GM03348 (cell line): ENCODE measurements around the gene DROSHA.

Experiments used
- DNase-seq: peaks from one replicate; pipeline ENCODE4 v3.0.0; 2012; ENCODE audit warnings: low spot score

DROSHA gene

GRCh38 chr5:31464081-31464480 is 67.8 kb downstream of the DROSHA start:
- DNase-seq, result no peak

GRCh38 chr5:31463351-31463750 is 68.5 kb downstream of the DROSHA start:
- DNase-seq, result no peak

DNA sequence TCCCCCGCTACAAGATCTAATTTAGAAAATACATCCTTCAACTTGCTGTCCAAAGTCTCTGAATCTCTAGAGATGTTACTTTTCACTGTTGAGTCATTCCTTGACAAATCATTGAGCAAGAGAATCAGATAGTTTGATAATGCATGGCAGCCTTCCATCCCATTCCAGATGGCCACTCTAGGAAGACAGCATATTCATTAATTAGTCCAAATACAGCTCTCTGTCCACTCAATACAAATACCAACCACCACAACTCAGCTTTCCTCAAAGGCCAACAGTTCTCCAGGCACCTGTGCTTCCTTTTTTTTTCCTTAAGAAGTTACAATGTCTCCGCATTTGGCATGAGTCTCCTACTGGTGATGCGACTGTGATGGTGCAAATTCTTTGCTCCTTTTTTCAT is 72.3 kb downstream of the DROSHA start:
- DNase-seq, result peak; percentile 33

DNA sequence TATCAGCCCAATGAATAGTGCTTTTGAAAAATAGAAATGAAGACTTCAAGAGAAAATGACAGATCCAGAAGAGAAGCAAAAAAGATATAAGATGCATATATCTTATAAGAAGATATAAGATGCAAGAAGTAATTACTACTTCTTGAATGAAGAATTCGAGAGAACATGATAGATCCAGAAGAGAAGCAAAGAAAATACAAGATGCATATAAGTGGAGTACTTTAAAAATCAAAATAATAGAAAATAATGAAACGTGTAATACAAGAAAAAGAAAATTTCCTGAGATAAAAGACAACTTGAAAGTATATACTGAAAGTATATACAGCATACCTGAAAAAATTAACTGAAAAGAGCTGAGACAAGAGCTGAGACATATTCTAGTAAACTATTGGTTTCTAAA is 76.7 kb downstream of the DROSHA start:
- no peak for DNase-seq

- DNase-seq, result no peak
Observed at GRCh38 chr5:31453522-31453921, 78.4 kb downstream of the DROSHA start.

DNA sequence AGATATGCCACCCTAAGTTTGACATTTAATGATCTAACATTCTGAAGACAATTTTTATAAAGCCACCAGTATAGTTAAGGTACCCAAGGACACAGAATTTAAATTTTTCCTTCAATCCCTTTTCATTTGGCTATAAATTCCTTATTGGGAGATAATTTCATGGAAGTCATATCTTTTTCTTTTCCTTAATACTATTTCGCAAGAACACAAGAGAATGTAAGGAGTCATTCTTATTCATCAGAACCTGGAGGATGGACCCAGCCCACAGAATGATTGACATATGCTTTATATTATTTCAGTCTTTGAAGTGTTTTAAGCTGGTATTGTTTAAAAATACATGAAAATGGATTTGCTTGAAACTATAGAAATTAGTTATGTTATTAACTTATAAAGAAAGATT is 79.6 kb downstream of the DROSHA start:
- DNase-seq, result peak; percentile 11

DNA sequence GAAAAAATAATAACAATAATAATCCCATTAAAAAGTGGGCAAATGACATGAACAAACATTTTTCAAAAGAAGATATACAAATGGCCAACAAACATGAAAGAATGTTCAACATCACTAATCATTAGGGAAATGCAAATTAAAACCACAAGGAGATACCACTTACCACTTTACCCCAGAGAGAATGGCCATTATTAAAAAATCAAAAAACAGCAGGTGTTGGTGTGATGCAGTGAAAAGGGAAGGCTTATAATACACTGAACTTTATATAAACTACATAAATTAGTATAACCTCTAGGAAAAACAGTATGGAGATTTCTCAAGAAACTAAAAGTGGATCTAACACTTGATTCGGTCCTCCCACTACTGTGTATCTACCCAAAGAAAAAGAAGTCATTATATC is 81.9 kb downstream of the DROSHA start:
- no peak for DNase-seq

GRCh38 chr5:31449174-31449573 is 82.7 kb downstream of the DROSHA start:
- peak; percentile 76 for DNase-seq

- no peak for DNase-seq
Observed at GRCh38 chr5:31445041-31445600, 86.8 kb downstream of the DROSHA start.

GRCh38 chr5:31443572-31443971 is 88.3 kb downstream of the DROSHA start:
- no peak for DNase-seq

DNA sequence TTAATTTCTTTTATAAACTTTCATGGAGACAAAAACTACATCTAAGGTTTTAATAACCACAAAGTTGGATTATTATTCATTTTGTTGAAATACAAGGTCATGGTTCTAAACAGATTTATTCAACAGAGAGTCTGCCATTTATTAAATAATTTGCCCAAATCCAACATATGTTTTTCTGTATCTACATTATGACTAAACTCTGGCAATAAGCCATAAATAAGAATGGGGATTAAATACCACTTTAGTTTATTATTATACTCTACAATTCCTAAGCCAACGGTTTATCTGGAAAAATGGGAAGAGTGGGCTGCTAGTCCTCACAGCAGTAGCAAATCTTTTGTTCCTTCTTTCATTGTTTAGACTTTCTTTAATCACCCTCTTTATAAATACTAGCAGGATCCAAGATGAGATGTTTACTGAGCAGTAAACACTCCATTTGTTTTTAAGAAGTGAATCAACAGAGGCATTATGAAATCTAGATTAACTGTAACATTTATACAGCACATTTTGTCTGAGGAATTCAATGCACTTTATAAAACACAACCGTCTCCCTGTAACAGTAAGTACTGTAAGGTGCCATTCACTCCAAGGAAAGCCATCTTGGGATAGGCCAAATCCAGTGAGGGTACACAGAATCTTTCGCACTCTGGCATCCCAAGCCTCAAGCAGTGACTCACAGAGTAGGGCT is 89.7 kb downstream of the DROSHA start:
- peak; percentile 5 for DNase-seq

DNA sequence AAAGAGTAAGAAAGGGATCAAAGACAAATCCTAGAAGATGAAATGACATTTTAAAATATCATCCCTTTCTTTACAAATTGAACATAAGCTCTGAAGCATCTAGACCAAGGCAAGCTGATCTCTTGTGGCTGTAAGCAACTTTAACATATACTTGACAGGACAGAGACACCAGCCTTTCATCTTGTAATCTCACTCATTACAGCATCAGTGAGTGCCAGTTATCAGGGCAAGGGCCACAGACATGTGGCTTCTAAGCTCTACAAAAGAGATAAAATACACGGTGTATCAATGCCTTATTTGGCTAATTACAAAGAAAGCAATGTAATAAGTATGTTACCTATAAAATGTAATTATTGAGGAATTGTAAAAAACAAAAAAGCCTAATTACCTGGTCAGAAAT is 95.0 kb downstream of the DROSHA start:
- DNase-seq, result no peak

- no peak for DNase-seq
Observed at GRCh38 chr5:31435730-31436129, 96.2 kb downstream of the DROSHA start.

GRCh38 chr5:31434898-31435297 is 97.0 kb downstream of the DROSHA start:
- no peak for DNase-seq

- no peak for DNase-seq
Observed at GRCh38 chr5:31433229-31433628, 98.7 kb downstream of the DROSHA start.

DNA sequence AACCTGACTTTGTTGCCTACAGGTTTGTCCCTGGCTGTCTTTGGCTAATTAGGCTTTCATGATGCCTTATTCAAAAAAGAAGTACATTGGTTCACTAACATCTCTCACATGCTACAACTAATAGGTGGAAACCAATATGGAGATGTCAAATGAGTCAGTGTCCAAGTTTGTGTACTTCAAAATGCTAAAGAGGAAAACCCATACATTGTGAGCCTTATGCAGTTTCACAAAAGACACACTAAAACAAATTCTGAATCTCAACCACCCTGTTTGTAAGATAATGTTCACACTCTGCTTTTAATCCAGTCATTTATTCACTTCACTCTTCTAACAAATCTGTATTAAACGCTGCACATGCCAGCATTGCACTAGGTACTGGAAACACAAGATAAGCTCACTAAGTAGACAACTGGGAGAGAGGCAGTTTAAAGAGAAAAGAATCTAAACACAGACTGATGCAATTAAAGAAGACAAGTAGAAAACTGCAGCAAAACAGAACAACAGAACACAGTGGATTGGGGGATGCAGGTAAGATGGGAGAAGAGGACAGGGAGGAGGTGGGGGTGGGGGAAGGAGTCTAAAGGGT is 104.1 kb downstream of the DROSHA start:
- DNase-seq, result no peak

DNA sequence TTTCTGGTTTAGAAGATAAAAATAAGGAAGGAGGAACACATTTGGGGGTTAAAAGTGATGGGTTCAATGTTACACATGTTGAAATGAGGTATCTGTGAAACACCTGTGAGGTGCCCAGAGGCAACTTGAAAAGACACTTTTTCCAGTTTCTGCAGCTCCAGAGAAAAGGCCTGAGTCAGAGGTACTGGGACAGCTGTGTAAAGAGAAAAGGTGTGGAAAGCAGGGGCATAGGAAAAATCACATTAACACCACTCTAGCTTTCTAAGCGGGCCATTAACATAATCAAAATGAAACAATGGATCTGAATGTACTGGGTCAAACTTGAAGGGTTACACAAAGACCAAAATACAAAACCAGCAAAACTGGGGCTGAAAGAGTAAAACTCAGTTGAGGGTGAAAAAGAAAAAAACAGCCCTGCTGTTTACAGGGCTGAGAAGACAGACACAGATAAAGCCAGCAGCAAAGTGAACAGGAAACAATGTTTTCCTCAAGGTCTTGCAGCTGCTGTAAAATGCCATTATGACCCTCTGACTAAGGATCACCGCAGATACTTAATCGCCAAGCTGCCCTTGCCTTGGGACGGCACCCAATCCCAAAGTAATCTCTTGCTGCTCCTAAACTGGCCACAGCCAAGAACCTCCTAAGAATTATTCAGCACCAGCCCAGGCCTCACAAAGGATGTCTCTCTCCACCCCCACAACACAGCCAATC is 104.7 kb downstream of the DROSHA start:
- no peak for DNase-seq

DNA sequence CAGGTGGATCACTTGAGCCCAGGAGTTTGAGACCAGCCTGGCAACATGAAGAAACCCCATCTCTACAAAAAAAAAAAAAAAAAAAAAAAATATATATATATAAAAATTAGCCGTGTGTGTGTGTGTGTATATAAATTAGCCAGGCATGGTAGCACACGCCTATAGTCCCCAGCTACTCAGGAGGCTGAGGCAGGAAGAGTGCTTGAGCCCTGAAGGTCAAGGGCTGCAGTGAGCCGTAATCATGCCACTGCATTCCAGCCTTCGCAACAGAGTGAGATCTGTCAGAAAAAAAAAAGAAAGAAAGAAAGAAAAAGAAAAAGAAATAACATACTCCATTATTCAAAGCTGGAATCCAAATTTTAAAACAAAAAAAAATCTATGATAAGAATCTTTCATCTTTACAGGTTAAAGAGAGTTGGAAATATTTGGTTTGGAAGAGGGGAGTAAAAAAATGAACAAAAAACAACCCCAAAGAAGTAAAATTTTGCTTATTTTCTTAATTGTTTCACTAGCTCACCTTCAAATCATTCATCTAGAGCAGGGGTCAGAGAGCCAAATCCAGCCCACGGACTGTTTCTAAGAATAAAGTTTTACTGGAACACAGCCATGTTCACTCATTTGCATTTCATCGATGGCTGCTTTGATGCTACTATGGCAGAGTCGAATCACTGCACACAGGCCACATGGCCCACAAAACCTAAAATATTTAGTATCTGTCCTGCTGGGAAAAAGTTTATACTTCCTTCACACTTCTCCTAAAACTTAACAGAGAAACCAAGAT is 109.9 kb downstream of the DROSHA start:
- DNase-seq, result no peak

GRCh38 chr5:31417512-31417911 is 114.4 kb downstream of the DROSHA start:
- no peak for DNase-seq

DNA sequence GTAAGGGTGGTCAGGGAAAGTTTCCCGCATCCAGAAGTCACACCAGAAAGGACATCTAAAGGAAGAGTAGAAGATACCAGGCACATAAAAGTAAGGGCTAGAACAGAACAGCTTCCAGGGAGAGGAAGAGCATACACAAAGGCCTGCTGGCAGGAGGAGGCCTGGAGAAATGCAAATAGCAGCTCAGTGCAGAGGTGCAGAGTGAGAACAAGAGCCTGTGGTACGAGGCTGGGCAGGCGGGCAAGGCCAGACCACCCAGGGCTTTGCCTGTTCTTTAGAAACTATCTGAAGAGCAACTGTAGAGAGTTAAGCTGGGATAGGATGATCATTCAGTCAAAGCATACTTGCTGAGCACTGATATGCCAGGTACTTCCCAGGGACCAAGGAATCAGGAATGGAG is 115.3 kb downstream of the DROSHA start:
- no peak for DNase-seq

GRCh38 chr5:31415960-31416359 is 115.9 kb downstream of the DROSHA start:
- no peak for DNase-seq
